Left ventricle myocardium inferior (tissue), 1 donor: ENCODE results near the gene ZNF212. TPM values are rescaled to one million over a fixed set of nuclear protein-coding genes. Genes with fewer than 3 reads are reported as not detected.
"Not testable (repeated sequence)": the region's sequence is repeated elsewhere in the genome, so short reads cannot be mapped to it uniquely, and the experiment has no call there.

Source experiments
- DNase-seq: peaks from one replicate; pipeline ENCODE4 v3.0.0-alpha.2; 2020
- H3K27ac ChIP-seq: fragments of 200-600 bp; replicated peaks from 2 replicates; pipeline ENCODE4 v1.8.0; 2021
- H3K27me3 ChIP-seq: fragments of 200-600 bp; 2 replicates; pipeline ENCODE4 v1.8.0; 2021; ENCODE audit warnings: low read depth
- H3K36me3 ChIP-seq: fragments of 200-600 bp; 2 replicates; pipeline ENCODE4 v1.8.0; 2021
- H3K4me1 ChIP-seq: fragments of 200-600 bp; 2 replicates; pipeline ENCODE4 v1.8.0; 2021
- H3K4me3 ChIP-seq: fragments of 200-600 bp; 2 replicates; pipeline ENCODE4 v1.8.0; 2021; ENCODE audit warnings: mild to moderate bottlenecking, moderate library complexity
- H3K9me3 ChIP-seq: fragments of 200-600 bp; replicated peaks from 2 replicates; pipeline ENCODE4 v1.8.0; 2021
- intact Hi-C: fragments of 100-400 bp; cut with micrococcal nuclease; formaldehyde crosslinking; loops from one replicate; pipeline ENCODE4 v1.11.0; 2022
- total RNA-seq: library from RNA; stranded (reverse); fragmentation: NEBNext Ultra II Directional; extraction: Animal tissue kit (Norgen Biotek cat#: 25700); gene quantifications from one replicate; pipeline ENCODE4 v1.2.1, GENCODE V29; 2021
- TF ChIP-seq, protein P1 (sequence below): fragments of 200-600 bp; IDR thresholded peaks from 2 replicates; pipeline ENCODE4 v1.8.0; 2021; ENCODE audit warnings: antibody characterized with exemption, mild to moderate bottlenecking, borderline replicate concordance
- donor health status: DM: no; HTN: yes; CAD: no; lungs with severe emphysema.

Gene ZNF212
- total RNA-seq, 1 donor from 2014 or later, result 5.4 TPM

DNA sequence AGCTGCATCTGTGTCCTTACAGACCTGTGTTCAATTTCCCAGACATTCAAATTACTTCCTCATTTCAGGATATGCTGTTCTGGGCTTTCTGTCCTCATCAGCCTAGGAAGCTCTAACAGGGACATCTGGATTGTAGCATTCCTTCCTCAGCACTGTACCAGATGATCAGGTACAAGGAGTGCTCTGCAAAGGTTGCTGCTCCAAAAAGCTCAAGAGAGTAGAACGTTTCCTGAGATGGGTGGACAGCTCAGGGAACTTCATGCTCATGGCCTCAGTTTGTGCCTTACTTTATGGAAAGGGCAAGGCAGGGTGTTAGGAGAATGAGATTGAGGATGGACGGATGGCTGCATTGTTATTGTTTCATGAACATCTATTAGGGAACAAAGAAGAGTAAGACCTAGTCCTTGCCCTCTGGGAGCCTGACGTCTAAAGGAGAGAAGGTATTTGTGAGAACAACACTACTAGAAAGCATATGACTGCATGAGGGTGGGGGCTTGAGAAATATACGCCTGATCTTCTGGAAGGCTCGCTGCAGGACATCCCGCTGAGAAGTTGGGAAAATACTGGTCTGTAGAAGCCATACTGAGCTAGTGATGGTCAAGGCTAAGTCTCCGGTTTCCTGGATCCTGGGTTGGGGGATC is 10.5 kb upstream of the ZNF212 start:
- Histone ChIP-seq H3K4me3 (no peak overlapping the region), H3K27me3 (no peaks in the 10 kb centered on the region), H3K27ac (no peak overlapping the region), H3K36me3 (peaks cover 18% of the 10 kb centered on the region), H3K4me1 (no peaks in the 10 kb centered on the region), H3K9me3 (no peaks in the 10 kb centered on the region)
- DNase-seq, result no peak
- TF ChIP-seq, protein P1, sequence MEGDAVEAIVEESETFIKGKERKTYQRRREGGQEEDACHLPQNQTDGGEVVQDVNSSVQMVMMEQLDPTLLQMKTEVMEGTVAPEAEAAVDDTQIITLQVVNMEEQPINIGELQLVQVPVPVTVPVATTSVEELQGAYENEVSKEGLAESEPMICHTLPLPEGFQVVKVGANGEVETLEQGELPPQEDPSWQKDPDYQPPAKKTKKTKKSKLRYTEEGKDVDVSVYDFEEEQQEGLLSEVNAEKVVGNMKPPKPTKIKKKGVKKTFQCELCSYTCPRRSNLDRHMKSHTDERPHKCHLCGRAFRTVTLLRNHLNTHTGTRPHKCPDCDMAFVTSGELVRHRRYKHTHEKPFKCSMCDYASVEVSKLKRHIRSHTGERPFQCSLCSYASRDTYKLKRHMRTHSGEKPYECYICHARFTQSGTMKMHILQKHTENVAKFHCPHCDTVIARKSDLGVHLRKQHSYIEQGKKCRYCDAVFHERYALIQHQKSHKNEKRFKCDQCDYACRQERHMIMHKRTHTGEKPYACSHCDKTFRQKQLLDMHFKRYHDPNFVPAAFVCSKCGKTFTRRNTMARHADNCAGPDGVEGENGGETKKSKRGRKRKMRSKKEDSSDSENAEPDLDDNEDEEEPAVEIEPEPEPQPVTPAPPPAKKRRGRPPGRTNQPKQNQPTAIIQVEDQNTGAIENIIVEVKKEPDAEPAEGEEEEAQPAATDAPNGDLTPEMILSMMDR, result no peak
- intact Hi-C loops, result no loop called here

DNA sequence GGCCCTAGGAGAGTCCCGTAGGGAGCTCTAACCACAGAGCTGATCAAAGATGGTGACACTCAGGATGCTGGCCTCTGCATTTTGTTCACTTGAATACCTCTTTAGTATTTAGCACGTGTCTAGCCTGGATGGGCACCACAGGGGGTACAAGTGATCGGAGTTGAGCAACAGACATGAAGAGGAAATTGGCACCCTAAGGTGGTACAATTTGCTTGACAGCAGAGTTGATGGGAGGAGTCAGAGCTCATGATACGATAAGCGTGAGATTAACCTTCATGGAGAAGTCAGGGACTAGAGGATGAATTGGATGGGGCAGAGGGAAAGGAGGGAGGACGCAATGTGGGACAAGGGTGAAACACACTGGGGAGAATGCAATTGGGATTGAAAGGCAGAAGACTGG is 9.9 kb upstream of the ZNF212 start:
- intact Hi-C loops, result no loop called here
- H3K4me3 ChIP-seq, result no peak overlapping the region
- TF ChIP-seq, protein P1, result no peak
- no peaks in the 10 kb centered on the region for H3K4me1 ChIP-seq
- no peaks in the 10 kb centered on the region for H3K27me3 ChIP-seq
- H3K36me3 ChIP-seq, result peaks cover 12% of the 10 kb centered on the region
- DNase-seq, result no peak
- H3K27ac ChIP-seq, result no peak overlapping the region
- no peaks in the 10 kb centered on the region for H3K9me3 ChIP-seq

DNA sequence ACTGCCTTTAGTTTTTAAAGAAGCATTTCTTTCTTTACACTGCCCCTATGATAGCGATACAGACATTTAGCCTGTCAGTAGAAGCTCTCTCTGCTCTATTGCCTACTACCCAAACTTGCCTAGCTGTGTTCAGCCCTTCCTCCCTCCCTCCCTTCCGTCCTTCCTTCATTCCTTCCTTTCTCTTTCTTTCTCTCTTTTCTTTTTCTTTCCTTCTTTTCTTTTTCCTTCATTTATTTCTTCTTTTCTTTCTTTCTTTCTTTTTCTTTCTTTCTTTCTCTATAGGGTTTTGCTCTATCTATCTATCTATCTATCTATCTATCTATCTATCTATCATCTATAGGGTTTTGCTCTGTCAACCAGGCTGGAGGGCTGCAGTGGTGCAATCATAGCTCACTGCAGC is 7.1 kb upstream of the ZNF212 start:
- TF ChIP-seq, protein P1, result no peak

DNA sequence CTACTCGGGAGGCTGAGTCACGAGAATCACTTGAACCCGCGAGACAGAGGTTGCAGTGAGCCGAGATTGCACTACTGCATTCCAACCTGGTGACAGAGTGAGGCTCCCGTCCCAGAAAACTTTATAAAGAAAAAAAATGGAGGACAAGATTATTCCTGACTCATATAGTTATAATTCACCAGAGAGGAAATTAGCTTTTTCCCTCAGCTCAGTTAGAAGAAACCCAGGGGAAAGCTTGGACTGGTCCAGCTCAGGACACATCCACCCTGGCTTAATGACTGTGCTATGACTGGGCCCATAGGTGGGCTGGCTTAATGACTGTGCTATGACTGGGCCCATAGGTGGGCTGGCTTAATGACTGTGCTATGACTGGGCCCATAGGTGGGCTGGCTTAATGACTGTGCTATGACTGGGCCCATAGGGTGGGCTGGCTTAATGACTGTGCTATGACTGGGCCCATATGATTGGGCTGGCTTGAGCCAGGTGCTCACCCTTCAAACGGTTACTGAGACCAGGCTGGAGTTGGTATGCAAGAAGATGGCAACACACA is 5.7 kb upstream of the ZNF212 start:
- H3K4me1 ChIP-seq, intact Hi-C loops, H3K27me3 ChIP-seq, H3K9me3 ChIP-seq, H3K36me3 ChIP-seq, H3K27ac ChIP-seq, H3K4me3 ChIP-seq, DNase-seq: not testable (repeated sequence)

More for the DNA sequence above, 7.1 kb upstream of the ZNF212 start:
- H3K36me3 ChIP-seq, result no peaks in the 10 kb centered on the region
- no peak overlapping the region for H3K4me3 ChIP-seq
- no peak overlapping the region for H3K27ac ChIP-seq
- H3K9me3 ChIP-seq, result no peaks in the 10 kb centered on the region
- intact Hi-C loops, result no loop called here
- no peaks in the 10 kb centered on the region for H3K4me1 ChIP-seq
- H3K27me3 ChIP-seq, result peaks cover 9% of the 10 kb centered on the region
- DNase-seq, result no peak

DNA sequence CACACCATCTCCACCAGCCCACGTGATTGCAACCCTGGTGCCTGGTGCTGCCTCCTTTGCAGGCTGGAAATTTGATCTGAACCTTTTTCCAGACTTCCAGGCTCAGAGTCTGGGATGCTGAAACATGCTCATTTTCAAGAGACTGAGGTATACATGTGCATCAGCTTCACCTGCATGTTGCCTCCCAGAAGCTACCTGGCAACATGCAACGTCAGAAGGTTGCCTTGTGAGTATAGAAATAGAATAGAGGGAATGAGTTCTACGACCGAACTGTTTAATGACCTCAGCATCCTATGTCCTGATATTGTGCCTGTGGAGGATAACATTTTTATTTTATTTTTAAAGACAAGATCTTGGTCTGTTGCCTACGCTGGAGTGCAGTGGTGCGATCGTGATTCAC is 1.9 kb upstream of the ZNF212 start:
- Histone ChIP-seq H3K27ac (no peak overlapping the region), H3K9me3 (no peaks in the 10 kb centered on the region), H3K4me3 (no peak overlapping the region), H3K36me3 (no peaks in the 10 kb centered on the region), H3K4me1 (peaks cover 30% of the 10 kb centered on the region), H3K27me3 (peaks cover 9% of the 10 kb centered on the region)
- no peak for DNase-seq
- TF ChIP-seq, protein P1, result no peak
- intact Hi-C loops, result no loop called here

DNA sequence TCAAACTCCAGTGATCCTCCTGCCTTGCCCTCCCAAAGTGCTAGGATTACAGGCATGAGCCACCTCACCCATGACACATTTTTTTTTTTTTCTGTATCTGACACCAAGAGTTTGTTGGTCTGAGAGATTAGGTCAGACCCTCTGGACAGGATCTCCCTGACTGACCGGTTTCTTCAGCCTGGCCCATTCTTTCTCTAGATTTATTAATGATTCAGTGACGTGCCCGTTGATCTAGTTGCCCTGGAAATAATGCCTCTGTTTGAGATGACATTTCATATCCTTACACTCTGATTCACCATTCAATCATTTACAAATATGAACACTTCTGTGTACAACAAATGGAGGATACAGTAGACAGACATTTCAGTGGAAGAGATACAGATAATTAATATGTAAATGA is 1.4 kb upstream of the ZNF212 start:
- Histone ChIP-seq H3K27me3 (peaks cover 9% of the 10 kb centered on the region), H3K4me1 (peaks cover 30% of the 10 kb centered on the region), H3K4me3 (no peak overlapping the region), H3K27ac (no peak overlapping the region), H3K9me3 (peaks cover 4% of the 10 kb centered on the region), H3K36me3 (no peaks in the 10 kb centered on the region)
- TF ChIP-seq, protein P1, result no peak
- intact Hi-C loops, result no loop called here
- no peak for DNase-seq
